GM18868 (cell line): ENCODE data around the gene ZAP70.

Source experiments
- ATAC-seq: cut with Tn5 transposase; IDR thresholded peaks from one replicate; pipeline ENCODE4 v1.9.1; 2021; ENCODE audit warnings: mild to moderate bottlenecking, moderate library complexity; ENCODE audit not compliant: unreplicated experiment

The ZAP70 gene

GRCh38 chr2:97775074-97775473, 61.7 kb downstream of the ZAP70 start:
- ATAC-seq = no peak

- ATAC-seq = no peak
Observed at GRCh38 chr2:97779141-97779540, 65.8 kb downstream of the ZAP70 start.

- no peak for ATAC-seq
Observed at GRCh38 chr2:97781981-97782380, 68.6 kb downstream of the ZAP70 start.

GRCh38 chr2:97784953-97785352, 71.6 kb downstream of the ZAP70 start:
- no peak for ATAC-seq

- no peak for ATAC-seq
Observed at GRCh38 chr2:97785818-97786217, 72.4 kb downstream of the ZAP70 start.

- no peak for ATAC-seq
Observed at GRCh38 chr2:97788986-97789644, 75.7 kb downstream of the ZAP70 start.
